Ovary (tissue), 3 donors: ENCODE measurements around the gene KRT17.
"Not testable (repeated sequence)": the region's sequence is repeated elsewhere in the genome, so short reads cannot be mapped to it uniquely, and the experiment has no call there.

ENCODE experiments used
- CTCF ChIP-seq, 3 donors: fragments of 450-650 bp in 2 of 3; fragments of 200-600 bp in 1 of 3; IDR thresholded peaks; one replicate each; pipeline versions ENCODE4 v1.5.1 to v1.8.0; 2016 to 2022; ENCODE audit warnings: antibody characterized with exemption in 3 of 3, mild to moderate bottlenecking in 1 of 3
- POLR2A ChIP-seq: fragments of 450-650 bp; IDR thresholded peaks from one replicate; pipeline ENCODE4 v1.6.1; 2017; ENCODE audit warnings: antibody characterized with exemption, mild to moderate bottlenecking, moderate library complexity
- donor health status: DM: no; HTN: no; CAD: no.

- not testable (repeated sequence) for TF ChIP-seq CTCF (IDR thresholded peaks at IDR 0.05); POLR2A
Observed at GRCh38 chr17:41614767-41615166, 9.6 kb downstream of the KRT17 start.
